ENCODE data around the gene ZMYND8.
"Not testable (repeated sequence)": the region's sequence is repeated elsewhere in the genome, so short reads cannot be mapped to it uniquely, and the experiment has no call there.

Gene ZMYND8

DNA sequence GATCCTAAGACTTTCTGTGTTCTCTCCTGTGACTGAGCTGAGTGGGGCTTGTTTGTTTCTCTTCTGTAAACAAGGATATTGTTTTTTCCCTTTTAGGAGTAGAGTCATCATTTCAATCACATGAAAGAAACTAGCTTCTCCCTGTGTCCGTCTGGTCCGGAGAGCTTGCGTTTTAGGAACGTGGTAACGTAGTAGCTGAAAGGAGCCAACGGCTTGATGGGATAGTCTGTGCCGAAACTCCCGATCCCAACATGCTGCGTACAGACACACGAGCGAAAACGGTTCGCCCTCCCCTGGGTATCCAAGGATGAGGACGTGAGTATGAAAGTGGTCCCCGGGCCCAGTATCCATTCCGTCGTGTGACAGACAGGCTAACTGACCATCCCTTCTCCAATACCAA, 146.5 kb downstream of the ZMYND8 start:
- no peak overlapping the region for H3K27ac ChIP-seq
- no peak for TF ChIP-seq CTCF (IDR thresholded peaks at IDR 0.05)
- no peak for TF ChIP-seq ZFX (IDR thresholded peaks at IDR 0.05; ENCODE audit: borderline replicate concordance)

DNA sequence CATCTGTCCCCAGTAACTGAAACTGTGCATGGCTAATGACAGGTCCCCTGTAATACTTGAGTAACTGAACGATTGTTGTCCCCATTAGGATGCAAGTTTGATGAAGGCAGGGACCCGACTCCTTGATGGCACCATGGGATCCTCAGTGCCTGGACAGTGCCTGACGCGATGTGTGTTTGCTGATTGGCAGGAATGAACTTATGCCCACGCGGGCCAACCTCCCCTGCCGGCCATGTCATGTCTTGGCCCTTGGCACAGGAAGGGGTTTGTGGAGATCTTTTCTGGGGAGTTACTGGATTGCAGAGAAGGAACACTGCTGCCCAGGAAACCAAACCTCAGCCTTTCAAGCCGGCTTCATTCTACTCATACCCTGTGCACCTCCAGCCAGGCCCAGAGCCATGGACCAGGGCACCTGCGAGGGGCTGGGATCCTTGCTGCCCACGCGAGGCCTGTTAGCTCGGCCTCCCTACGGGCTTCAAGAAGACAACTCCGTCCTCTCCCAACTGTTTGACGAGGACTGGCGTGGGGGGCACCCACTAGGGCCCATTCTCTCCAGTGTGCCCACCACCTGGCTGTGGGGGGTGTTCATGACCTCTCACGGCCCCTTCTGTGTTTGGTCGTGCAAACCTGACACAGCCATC, 147.8 kb downstream of the ZMYND8 start:
- no peak overlapping the region for H3K27ac ChIP-seq
- TF ChIP-seq CTCF (IDR thresholded peaks at IDR 0.05) (no peak), ZFX (IDR thresholded peaks at IDR 0.05; ENCODE audit: borderline replicate concordance) (no peak)

- no peak overlapping the region for H3K27ac ChIP-seq
These were observed 149.4 kb downstream of the ZMYND8 start for GRCh38 chr20:47206962-47207641.

GRCh38 chr20:47206552-47206951, 149.9 kb downstream of the ZMYND8 start:
- H3K27ac ChIP-seq = peak overlapping the region; percentile 53; the same call in 1 of the 2 replicates

More at GRCh38 chr20:47206962-47207641, 149.4 kb downstream of the ZMYND8 start:
- TF ChIP-seq ZFX (IDR thresholded peaks at IDR 0.05; ENCODE audit: borderline replicate concordance) (no peak), CTCF (IDR thresholded peaks at IDR 0.05) (no peak)

DNA sequence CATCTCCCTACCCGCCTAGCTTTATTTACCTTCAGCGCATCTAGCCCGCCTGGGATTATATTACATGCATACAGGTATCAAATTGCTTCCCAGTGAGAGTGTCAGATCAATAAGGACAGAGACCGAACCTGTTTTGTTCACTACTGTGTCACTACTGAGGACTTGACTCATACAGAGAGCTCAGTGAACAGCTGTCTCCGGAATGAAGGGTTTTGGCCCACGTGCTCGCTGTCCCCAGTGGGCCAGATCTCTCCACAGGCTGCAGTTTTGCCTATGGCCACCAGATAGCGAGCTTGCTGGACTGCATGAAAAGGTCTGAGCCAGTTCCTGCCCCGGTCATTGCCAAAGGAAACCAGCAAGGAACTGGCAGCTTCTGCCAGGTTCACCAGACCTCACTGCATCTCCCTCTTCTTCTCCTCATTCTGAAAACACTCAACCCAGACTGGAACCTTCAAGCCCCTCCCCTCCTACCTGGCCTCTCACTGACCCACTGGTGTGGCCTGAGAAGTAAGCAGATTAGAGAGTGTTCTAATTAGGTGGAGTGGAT, 150.8 kb downstream of the ZMYND8 start:
- H3K27ac ChIP-seq = peak overlapping the region; percentile 53
- TF ChIP-seq ZFX (IDR thresholded peaks at IDR 0.05; ENCODE audit: borderline replicate concordance) = no peak
- TF ChIP-seq CTCF (IDR thresholded peaks at IDR 0.05) = peak; percentile 82

GRCh38 chr20:47204850-47205122, 151.7 kb downstream of the ZMYND8 start:
- not testable (repeated sequence) for H3K27ac ChIP-seq

GRCh38 chr20:47204008-47204849, 152.3 kb downstream of the ZMYND8 start:
- no peak overlapping the region for H3K27ac ChIP-seq
- TF ChIP-seq CTCF (IDR thresholded peaks at IDR 0.05) (no peak), ZFX (IDR thresholded peaks at IDR 0.05; ENCODE audit: borderline replicate concordance) (no peak)
